Left renal pelvis (tissue), 4 donors: ENCODE data around the gene SRGAP3. TPM values are rescaled to one million over a fixed set of nuclear protein-coding genes. Genes with fewer than 3 reads are reported as not detected.

ENCODE experiments used
- DNase-seq, 4 donors: peaks; one replicate each; pipeline ENCODE4 v3.0.0-alpha.2; 2013; ENCODE audit warnings: low read depth in 4 of 4, low spot score in 3 of 4
- polyA plus RNA-seq, 4 donors: library from polyadenylated mRNA; unstranded; fragments of 120-200 nt; gene quantifications; one replicate each; pipeline ENCODE4 v1.2.1, GENCODE V29; 2013; ENCODE audit not compliant: insufficient read length in 4 of 4

The SRGAP3 gene
- polyA plus RNA-seq, 4 donors = 16.5 to 21.5 (median 18.7) TPM

GRCh38 chr3:8954938-8955763, 294.3 kb downstream of the SRGAP3 start:
- no peak for DNase-seq

- DNase-seq = no peak
Observed at GRCh38 chr3:8953313-8953712, 296.1 kb downstream of the SRGAP3 start.

- DNase-seq = no peak
Observed at GRCh38 chr3:8952130-8952529, 297.3 kb downstream of the SRGAP3 start.

- no peak for DNase-seq
Observed at GRCh38 chr3:8945890-8946600, 303.4 kb downstream of the SRGAP3 start.

GRCh38 chr3:8942746-8943488, 306.5 kb downstream of the SRGAP3 start:
- no peak for DNase-seq

- DNase-seq = no peak
Observed at GRCh38 chr3:8942115-8942514, 307.3 kb downstream of the SRGAP3 start.

- no peak for DNase-seq
Observed at GRCh38 chr3:8938021-8938420, 311.4 kb downstream of the SRGAP3 start.

GRCh38 chr3:8937064-8938020, 312.1 kb downstream of the SRGAP3 start:
- DNase-seq = no peak

GRCh38 chr3:8932507-8932906, 316.9 kb downstream of the SRGAP3 start:
- no peak for DNase-seq

- no peak for DNase-seq
Observed at GRCh38 chr3:8931342-8931741, 318.1 kb downstream of the SRGAP3 start.

Other genes starting within 250 kb of the SRGAP3 start
- 10 to 100 TPM; 43.9 to 66.7 (median 57.3) TPM for gene THUMPD3, start 113.4 kb upstream of the SRGAP3 start, polyA plus RNA-seq
- 100 to 1,000 TPM; 103 to 140 (median 133) TPM for gene SETD5, start 148.0 kb upstream of the SRGAP3 start, polyA plus RNA-seq